ENCODE measurements around the gene NPHP4.
"Not testable (repeated sequence)": the region's sequence is repeated elsewhere in the genome, so short reads cannot be mapped to it uniquely, and the experiment has no call there.

Gene NPHP4

DNA sequence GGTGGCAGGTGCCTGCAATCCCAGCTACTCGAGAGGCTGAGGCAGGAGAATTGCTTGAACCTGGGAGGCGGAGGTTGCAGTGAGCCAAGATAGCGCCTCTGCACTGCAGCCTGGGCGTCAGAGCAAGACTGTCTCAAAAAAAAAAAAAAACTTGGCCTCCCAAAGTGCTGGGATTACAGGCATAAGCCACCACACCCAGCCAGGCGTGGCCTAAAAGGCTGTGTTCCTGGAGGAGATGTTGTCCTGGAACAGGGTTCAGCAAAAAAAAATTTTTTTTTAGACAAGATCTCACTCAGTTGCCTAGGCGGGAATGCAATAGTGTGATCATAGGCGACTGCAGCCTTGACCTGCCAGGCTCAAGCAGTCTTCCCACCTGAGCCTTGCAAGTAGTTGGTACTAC is 25.4 kb upstream of the NPHP4 start:
- not testable (repeated sequence) for H3K36me3 ChIP-seq (ENCODE audit: control insufficient read depth, insufficient read depth, low read length); H3K27ac ChIP-seq (ENCODE audit: low read depth, low read length)

DNA sequence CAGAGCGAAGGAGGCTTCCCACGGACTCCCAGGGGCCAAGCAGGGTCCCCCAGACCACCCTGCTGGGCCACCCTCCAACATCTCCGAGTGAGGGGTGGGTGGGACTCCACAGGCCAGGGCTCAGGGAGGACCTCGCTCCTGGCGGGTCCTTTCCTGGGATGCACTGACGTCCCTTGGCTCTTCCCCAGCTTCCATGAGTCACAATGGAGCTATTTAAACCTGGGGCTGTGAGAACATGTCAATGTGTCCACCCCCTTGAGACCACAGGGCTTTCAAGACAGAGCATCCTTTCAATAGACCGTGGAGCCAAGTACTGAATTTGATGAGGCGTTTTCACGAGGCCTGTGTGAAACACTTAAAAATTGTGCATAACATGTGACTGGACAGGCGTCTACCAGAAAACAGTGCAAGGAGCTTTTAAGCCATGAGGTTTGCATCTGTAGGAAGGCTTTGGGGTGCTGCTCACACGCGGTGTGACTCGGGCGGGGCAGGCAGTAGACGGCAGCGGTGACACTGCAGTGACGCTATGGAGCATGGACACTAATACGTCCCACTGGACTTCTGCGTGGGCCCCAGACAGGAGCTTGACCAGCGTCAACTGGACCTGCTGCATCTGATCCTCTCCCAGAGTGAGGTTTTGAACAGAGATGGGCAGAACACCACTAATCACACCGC is 24.1 kb upstream of the NPHP4 start:
- H3K4me3 ChIP-seq (ENCODE audit: low read length) = no peak overlapping the region
- H3K27ac ChIP-seq (ENCODE audit: low read depth, low read length) = no peak overlapping the region
- no peaks in the 10 kb centered on the region for H3K27me3 ChIP-seq (ENCODE audit: control insufficient read depth, insufficient read depth, low read length)
- no peak overlapping the region for H3K9ac ChIP-seq (ENCODE audit: low read length)
- no peaks in the 10 kb centered on the region for H3K36me3 ChIP-seq (ENCODE audit: control insufficient read depth, insufficient read depth, low read length)
- H3K4me1 ChIP-seq (ENCODE audit: control insufficient read depth, insufficient read depth, low read length) = no peaks in the 10 kb centered on the region

More for the DNA sequence above, 25.4 kb upstream of the NPHP4 start:
- H3K4me1 ChIP-seq (ENCODE audit: control insufficient read depth, insufficient read depth, low read length); H3K4me3 ChIP-seq (ENCODE audit: low read length); H3K9ac ChIP-seq (ENCODE audit: low read length); H3K27me3 ChIP-seq (ENCODE audit: control insufficient read depth, insufficient read depth, low read length): not testable (repeated sequence)

DNA sequence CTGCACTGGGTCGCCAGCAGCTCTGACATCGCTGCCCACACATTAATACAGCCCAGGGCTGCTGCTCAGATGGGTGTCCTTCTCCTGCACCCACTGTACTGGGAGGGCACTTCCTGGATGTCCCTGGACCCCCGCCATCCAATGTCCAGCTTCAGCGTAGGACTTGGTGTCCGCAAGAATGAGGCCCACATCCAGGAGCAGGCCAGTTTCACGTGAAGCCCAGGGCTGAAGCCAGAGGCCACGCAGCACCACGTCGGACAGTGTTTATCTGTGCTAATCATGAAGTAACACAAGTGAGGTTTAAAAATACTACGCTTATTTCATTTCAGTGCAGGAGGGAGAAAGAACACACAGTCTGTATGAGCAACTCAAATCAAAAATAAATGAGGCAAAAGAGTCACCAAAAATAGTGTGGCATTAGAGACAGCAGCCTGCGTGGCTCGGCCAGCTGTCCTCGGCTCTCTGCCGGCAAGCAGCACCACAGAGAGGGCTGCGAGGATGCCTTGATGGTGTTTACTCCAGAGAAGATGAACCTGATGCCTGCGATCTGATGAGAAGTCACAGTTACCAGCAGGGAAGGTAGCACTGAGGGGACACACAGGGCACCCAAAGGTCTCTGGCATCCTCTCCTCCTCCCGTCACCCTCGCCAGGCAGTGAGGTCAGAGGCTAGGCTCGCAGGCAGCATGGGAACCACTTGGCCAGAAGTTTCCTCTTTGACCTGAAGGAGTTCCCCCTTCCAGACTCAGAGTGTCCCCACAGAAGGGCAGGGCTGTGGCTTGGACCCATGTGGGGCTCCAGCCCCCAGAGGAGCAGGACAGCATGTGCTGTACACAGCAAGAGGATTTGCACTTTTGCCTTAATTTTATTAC is 22.1 kb upstream of the NPHP4 start:
- no peaks in the 10 kb centered on the region for H3K4me1 ChIP-seq (ENCODE audit: control insufficient read depth, insufficient read depth, low read length)
- no peaks in the 10 kb centered on the region for H3K27me3 ChIP-seq (ENCODE audit: control insufficient read depth, insufficient read depth, low read length)
- no peak overlapping the region for H3K4me3 ChIP-seq (ENCODE audit: low read length)
- H3K27ac ChIP-seq (ENCODE audit: low read depth, low read length) = no peak overlapping the region
- H3K9ac ChIP-seq (ENCODE audit: low read length) = no peak overlapping the region
- no peaks in the 10 kb centered on the region for H3K36me3 ChIP-seq (ENCODE audit: control insufficient read depth, insufficient read depth, low read length)

- Histone ChIP-seq H3K4me1 (ENCODE audit: control insufficient read depth, insufficient read depth, low read length) (no peaks in the 10 kb centered on the region), H3K4me3 (ENCODE audit: low read length) (no peak overlapping the region), H3K27ac (ENCODE audit: low read depth, low read length) (no peak overlapping the region), H3K27me3 (ENCODE audit: control insufficient read depth, insufficient read depth, low read length) (no peaks in the 10 kb centered on the region), H3K9ac (ENCODE audit: low read length) (no peak overlapping the region), H3K36me3 (ENCODE audit: control insufficient read depth, insufficient read depth, low read length) (no peaks in the 10 kb centered on the region)
These were observed 21.3 kb upstream of the NPHP4 start for GRCh38 chr1:6013491-6013890.

DNA sequence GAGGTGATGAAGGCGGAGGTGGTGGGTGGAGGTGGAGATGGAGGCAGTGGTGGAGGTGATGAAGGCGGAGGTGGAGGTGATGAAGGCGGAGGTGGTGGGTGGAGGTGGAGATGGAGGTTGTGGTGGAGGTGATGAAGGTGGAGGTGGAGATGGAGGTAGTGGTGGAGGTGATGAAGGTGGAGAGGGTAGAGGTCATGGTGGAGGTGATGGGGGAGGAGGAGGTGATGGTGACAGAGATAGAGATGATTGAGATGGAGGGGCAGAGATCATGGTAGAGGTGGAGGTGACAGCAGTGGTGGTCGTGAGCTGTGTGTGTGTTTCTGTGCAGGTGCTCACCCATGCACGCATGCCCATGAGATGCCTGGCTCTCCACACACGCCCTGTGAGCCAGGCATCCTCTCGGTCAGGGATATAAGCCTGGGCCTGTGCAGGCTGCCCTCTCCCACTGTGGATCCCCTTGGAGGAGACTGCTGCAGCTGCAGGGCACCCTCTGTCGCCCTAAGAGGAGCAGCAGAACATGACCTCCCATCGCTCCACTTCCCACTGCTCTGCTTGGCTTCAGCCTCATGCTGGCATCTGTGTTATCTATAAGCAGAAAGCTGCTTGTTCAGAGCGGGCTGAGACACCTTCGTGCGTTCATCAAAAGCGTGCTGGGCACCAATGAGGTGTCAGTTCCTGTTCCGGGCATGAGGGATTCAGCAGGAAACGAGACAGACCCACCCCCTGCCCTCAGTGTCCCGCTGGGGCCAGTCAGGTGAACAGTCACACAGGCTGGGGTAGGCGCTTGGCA is 20.5 kb upstream of the NPHP4 start:
- no peaks in the 10 kb centered on the region for H3K4me1 ChIP-seq (ENCODE audit: control insufficient read depth, insufficient read depth, low read length)
- H3K4me3 ChIP-seq (ENCODE audit: low read length) = no peak overlapping the region
- no peak overlapping the region for H3K27ac ChIP-seq (ENCODE audit: low read depth, low read length)
- H3K27me3 ChIP-seq (ENCODE audit: control insufficient read depth, insufficient read depth, low read length) = no peaks in the 10 kb centered on the region
- H3K36me3 ChIP-seq (ENCODE audit: control insufficient read depth, insufficient read depth, low read length) = no peaks in the 10 kb centered on the region
- no peak overlapping the region for H3K9ac ChIP-seq (ENCODE audit: low read length)

DNA sequence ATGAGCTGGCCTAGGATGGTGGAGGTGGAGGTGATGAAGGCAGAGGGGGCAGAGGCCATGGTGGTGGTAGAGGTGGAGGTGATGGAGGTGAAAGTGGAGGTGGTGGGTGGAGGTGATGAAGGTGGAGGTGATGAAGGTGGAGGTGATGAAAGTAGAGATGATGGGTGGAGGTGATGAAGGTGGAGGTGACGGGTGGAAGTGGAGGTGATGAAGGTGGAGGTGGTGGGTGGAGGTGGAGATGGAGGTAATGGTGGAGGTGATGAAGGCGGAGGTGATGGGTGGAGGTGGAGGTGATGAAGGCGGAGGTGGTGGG is 19.7 kb upstream of the NPHP4 start:
- Histone ChIP-seq H3K4me1 (ENCODE audit: control insufficient read depth, insufficient read depth, low read length) (no peaks in the 10 kb centered on the region), H3K36me3 (ENCODE audit: control insufficient read depth, insufficient read depth, low read length) (no peaks in the 10 kb centered on the region), H3K27me3 (ENCODE audit: control insufficient read depth, insufficient read depth, low read length) (no peaks in the 10 kb centered on the region), H3K4me3 (ENCODE audit: low read length) (no peak overlapping the region), H3K27ac (ENCODE audit: low read depth, low read length) (no peak overlapping the region), H3K9ac (ENCODE audit: low read length) (no peak overlapping the region)

DNA sequence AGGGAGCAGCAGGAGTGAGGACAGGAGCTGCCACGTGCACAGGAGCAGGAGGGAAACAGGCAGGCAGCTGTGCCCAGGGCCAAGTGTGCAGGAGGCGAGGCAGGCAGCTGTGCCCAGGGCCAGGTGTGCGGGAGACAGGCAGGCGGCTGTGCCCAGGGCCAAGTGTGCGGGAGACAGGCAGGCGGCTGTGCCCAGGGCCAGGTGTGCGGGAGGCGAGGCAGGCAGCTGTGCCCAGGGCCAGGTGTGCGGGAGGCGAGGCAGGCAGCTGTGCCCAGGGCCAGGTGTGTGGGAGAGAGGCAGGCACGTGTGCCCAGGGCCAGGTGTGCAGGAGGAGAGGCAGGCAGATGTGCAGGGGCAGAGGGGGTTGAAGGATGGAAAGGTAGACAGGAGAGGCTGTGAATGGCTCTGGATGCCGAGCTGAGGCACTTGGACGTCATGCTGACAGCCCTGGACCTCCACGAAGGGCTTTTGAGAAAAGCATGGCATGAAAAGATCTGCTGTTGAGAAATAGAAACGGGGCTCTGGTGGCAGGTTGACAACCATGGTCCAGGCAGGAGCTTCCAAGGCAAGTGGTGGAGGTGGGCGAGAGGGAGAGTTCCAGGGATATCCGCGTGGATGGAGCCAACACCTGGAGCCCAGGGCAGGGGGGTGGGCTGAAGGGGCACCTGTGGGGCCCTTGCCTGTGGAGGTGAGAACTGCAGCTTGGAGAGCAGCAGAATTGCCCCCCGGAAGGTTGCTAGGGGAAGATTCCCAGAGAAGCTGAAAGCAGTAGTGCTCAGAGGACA is 19.1 kb upstream of the NPHP4 start:
- no peaks in the 10 kb centered on the region for H3K36me3 ChIP-seq (ENCODE audit: control insufficient read depth, insufficient read depth, low read length)
- no peak overlapping the region for H3K27ac ChIP-seq (ENCODE audit: low read depth, low read length)
- H3K27me3 ChIP-seq (ENCODE audit: control insufficient read depth, insufficient read depth, low read length) = no peaks in the 10 kb centered on the region
- no peaks in the 10 kb centered on the region for H3K4me1 ChIP-seq (ENCODE audit: control insufficient read depth, insufficient read depth, low read length)
- H3K4me3 ChIP-seq (ENCODE audit: low read length) = no peak overlapping the region
- no peak overlapping the region for H3K9ac ChIP-seq (ENCODE audit: low read length)

- H3K9ac ChIP-seq (ENCODE audit: low read length) = no peak overlapping the region
- H3K27me3 ChIP-seq (ENCODE audit: control insufficient read depth, insufficient read depth, low read length) = no peaks in the 10 kb centered on the region
- no peak overlapping the region for H3K4me3 ChIP-seq (ENCODE audit: low read length)
- H3K36me3 ChIP-seq (ENCODE audit: control insufficient read depth, insufficient read depth, low read length) = no peaks in the 10 kb centered on the region
- H3K27ac ChIP-seq (ENCODE audit: low read depth, low read length) = no peak overlapping the region
- H3K4me1 ChIP-seq (ENCODE audit: control insufficient read depth, insufficient read depth, low read length) = no peaks in the 10 kb centered on the region
These were observed 18.3 kb upstream of the NPHP4 start for GRCh38 chr1:6010554-6010953.

- Histone ChIP-seq H3K27me3 (ENCODE audit: control insufficient read depth, insufficient read depth, low read length) (no peaks in the 10 kb centered on the region), H3K9ac (ENCODE audit: low read length) (no peak overlapping the region), H3K36me3 (ENCODE audit: control insufficient read depth, insufficient read depth, low read length) (no peaks in the 10 kb centered on the region), H3K4me3 (ENCODE audit: low read length) (no peak overlapping the region), H3K27ac (ENCODE audit: low read depth, low read length) (no peak overlapping the region), H3K4me1 (ENCODE audit: control insufficient read depth, insufficient read depth, low read length) (no peaks in the 10 kb centered on the region)
These were observed 17.2 kb upstream of the NPHP4 start for GRCh38 chr1:6009120-6010040.

DNA sequence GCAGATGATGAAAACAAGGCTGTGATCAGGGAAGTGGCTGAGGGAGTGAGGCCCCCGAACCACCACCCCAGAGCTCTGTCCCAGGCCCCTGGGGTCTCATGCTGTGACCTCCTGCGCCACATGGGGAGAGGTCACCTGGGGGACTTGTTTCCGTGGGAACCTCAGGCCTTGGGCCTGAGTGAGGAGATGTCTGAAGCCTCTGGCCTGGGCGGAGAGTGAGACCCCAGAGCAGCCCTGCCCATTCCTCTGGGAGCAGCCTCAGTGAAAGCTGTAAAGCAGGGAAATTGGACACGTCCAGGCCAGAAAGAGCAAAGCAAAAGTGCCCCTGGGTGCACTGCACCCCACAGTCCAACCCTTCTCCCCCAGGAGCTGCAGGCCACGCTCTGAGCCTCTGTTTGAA is 16.5 kb upstream of the NPHP4 start:
- H3K9ac ChIP-seq (ENCODE audit: low read length) = no peak overlapping the region
- H3K27me3 ChIP-seq (ENCODE audit: control insufficient read depth, insufficient read depth, low read length) = no peaks in the 10 kb centered on the region
- H3K27ac ChIP-seq (ENCODE audit: low read depth, low read length) = no peak overlapping the region
- H3K4me1 ChIP-seq (ENCODE audit: control insufficient read depth, insufficient read depth, low read length) = no peaks in the 10 kb centered on the region
- no peak overlapping the region for H3K4me3 ChIP-seq (ENCODE audit: low read length)
- no peaks in the 10 kb centered on the region for H3K36me3 ChIP-seq (ENCODE audit: control insufficient read depth, insufficient read depth, low read length)

DNA sequence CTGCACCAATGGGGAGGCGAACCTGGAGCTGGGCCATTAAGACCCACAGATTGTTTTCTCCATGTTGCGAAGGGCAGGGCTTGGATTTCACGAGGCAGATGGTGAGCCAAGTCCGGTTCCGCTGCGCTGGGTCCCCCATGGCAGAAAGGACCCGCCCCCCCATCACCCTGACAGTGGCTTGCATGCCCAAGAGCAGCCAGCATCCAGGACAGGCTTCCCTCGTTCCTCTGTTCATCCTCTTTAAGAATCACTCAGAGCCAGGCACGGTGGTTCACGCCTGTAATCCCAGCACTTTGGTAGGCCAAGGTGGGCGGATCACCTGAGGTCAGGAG is 15.8 kb upstream of the NPHP4 start:
- Histone ChIP-seq H3K4me1 (ENCODE audit: control insufficient read depth, insufficient read depth, low read length) (no peaks in the 10 kb centered on the region), H3K27ac (ENCODE audit: low read depth, low read length) (no peak overlapping the region), H3K9ac (ENCODE audit: low read length) (no peak overlapping the region), H3K4me3 (ENCODE audit: low read length) (no peak overlapping the region), H3K27me3 (ENCODE audit: control insufficient read depth, insufficient read depth, low read length) (no peaks in the 10 kb centered on the region), H3K36me3 (ENCODE audit: control insufficient read depth, insufficient read depth, low read length) (no peaks in the 10 kb centered on the region)

Data from rectal smooth muscle tissue (tissue), 1 donor.